SK-N-SH treated with all-trans-retinoic acid at 6 μM for 48 hours (cell line): ENCODE data around the gene SHB.

ENCODE experiments used
- ARNTL ChIP-seq: fragments of 450-650 bp; formaldehyde crosslinking; IDR thresholded peaks from 2 replicates; pipeline ENCODE4 v1.5.0; 2020; ENCODE audit warnings: low read depth, mild to moderate bottlenecking, moderate library complexity, borderline replicate concordance
- BACH2 ChIP-seq: fragments of 250-450 bp; sonication (Bioruptor Pico); IDR thresholded peaks from 2 replicates; pipeline ENCODE4 v1.9.0; 2021; ENCODE audit warnings: mild to moderate bottlenecking, borderline replicate concordance
- CREB5 ChIP-seq: fragments of 250-450 bp; sonication (Bioruptor Pico); IDR thresholded peaks from 2 replicates; pipeline ENCODE4 v1.5.1; 2020; ENCODE audit warnings: low read depth, mild to moderate bottlenecking, moderate library complexity
- ESRRG ChIP-seq: fragments of 250-450 bp; sonication (Bioruptor Pico); IDR thresholded peaks from 2 replicates; pipeline ENCODE4 v1.6.1; 2021; ENCODE audit warnings: mild to moderate bottlenecking
- GLIS3 ChIP-seq: fragments of 250-450 bp; sonication (Bioruptor Pico); IDR thresholded peaks from 2 replicates; pipeline ENCODE4 v1.5.0; 2020; ENCODE audit warnings: mild to moderate bottlenecking, moderate library complexity
- ISL1 ChIP-seq: fragments of 250-450 bp; sonication (Bioruptor Pico); IDR thresholded peaks from 2 replicates; pipeline ENCODE4 v2.1.2; 2022; ENCODE audit warnings: mild to moderate bottlenecking, moderate library complexity
- PATZ1 ChIP-seq: fragments of 250-450 bp; sonication (Bioruptor Pico); IDR thresholded peaks from 2 replicates; pipeline ENCODE4 v1.8.0; 2020; ENCODE audit warnings: mild to moderate bottlenecking, moderate library complexity, borderline replicate concordance
- RARB ChIP-seq: fragments of 250-450 bp; sonication (Bioruptor Pico); IDR thresholded peaks from 2 replicates; pipeline ENCODE4 v1.8.0; 2021; ENCODE audit warnings: mild to moderate bottlenecking, moderate library complexity
- TOX ChIP-seq: fragments of 250-450 bp; sonication (Bioruptor Pico); IDR thresholded peaks from 2 replicates; pipeline ENCODE4 v1.8.0; 2021; ENCODE audit warnings: mild to moderate bottlenecking, moderate library complexity, borderline replicate concordance
- TSHZ2 ChIP-seq: fragments of 250-450 bp; sonication (Bioruptor Pico); IDR thresholded peaks from 2 replicates; pipeline ENCODE4 v1.5.0; 2020; ENCODE audit warnings: mild to moderate bottlenecking, moderate library complexity
- ZFP30 ChIP-seq: fragments of 450-650 bp; formaldehyde crosslinking; IDR thresholded peaks from 2 replicates; pipeline ENCODE4 v1.5.0; 2022; ENCODE audit warnings: mild to moderate bottlenecking, moderate library complexity
- ZNF565 ChIP-seq: fragments of 450-650 bp; formaldehyde crosslinking; conservative IDR thresholded peaks from 2 replicates; pipeline ENCODE4 v1.5.0; 2020; ENCODE audit warnings: low read depth, mild to moderate bottlenecking, moderate library complexity
- ZNF70 ChIP-seq: fragments of 450-650 bp; formaldehyde crosslinking; IDR thresholded peaks from 2 replicates; pipeline ENCODE4 v1.5.0; 2020; ENCODE audit warnings: mild to moderate bottlenecking, moderate library complexity

- TF ChIP-seq BACH2 (CRISPR knock-in tag) (no peak), GLIS3 (CRISPR knock-in tag) (no peak), ZFP30 (no peak), TOX (CRISPR knock-in tag) (no peak), TSHZ2 (no peak), RARB (CRISPR knock-in tag) (no peak), ARNTL (no peak), ZNF70 (CRISPR knock-in tag) (no peak), ESRRG (CRISPR knock-in tag) (no peak), CREB5 (no peak), ZNF565 (no peak), ISL1 (CRISPR knock-in tag) (no peak), PATZ1 (CRISPR knock-in tag) (no peak)
Observed at GRCh38 chr9:38101423-38101822, 32.4 kb upstream of the SHB start.
